Fibroblast of gingiva (primary cell): Measurements from ENCODE around the gene SBF1.

Experiments used
- DNase-seq: peaks from one replicate; pipeline ENCODE4 v3.0.0-alpha.2; 2011; ENCODE audit warnings: low read depth

The SBF1 gene

DNA sequence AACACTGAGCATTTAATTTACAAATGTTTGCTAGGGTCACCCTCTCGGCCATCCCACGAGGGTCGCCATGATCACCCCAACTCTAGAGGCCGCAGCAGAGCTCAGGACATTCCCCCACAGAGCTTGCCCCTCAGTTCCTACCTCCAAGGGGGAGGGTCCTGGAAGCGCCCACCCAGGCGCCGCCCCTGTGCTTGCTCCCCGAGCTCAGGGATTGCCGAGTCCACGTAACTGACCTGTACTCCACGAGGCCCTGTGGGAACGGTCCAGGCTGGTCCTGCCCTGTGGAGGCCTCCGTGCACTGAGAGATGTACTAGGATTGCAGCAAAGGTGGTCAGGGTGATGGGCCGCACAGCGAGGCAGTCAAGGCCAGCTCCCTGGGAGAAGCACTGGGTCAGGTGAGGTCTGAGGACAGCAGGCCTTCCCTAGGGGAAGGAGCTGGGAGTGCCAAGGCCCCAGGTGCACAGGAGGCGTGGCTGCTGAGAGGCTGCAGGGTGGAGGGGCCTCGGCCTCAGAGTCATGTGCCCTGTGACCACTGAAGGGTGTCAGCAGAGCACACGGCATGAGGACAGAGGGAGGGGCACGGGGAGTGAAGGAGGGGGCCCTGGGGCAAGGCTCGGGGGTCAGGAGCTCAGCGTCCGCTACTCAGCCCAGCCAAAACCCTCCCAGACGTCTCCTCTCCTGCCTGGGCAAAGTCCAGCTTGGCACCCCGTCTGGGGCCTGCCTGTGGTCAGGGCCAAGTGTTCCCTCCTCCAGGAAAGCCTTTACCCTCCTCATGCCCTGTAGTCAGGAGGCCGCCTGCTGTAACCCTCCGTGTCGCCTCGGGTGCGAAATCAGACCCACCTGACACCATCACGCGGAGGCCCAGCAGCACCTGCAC, 9.4 kb upstream of the SBF1 start:
- no peak for DNase-seq

DNA sequence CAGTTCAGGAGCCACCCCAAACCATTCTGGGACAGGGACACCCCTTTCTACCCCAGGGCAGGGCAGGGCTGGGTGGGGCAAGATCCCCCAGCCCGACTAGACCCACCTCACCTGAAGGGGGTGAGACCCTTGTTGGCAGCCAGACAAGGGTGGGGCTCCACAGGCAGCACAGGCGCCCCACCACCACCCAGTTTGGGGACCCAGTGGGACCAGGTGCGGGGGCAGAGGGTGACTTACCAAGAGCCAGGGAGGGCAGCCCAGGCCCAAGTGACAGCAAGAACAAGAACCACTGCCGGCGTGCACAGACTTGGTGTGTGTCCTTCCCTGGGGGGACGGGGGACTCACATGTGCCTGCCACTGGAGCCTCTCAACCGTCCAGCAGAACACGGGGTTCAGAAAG, 8.7 kb upstream of the SBF1 start:
- DNase-seq = no peak

GRCh38 chr22:50483106-50483505, 8.3 kb upstream of the SBF1 start:
- no peak for DNase-seq

DNA sequence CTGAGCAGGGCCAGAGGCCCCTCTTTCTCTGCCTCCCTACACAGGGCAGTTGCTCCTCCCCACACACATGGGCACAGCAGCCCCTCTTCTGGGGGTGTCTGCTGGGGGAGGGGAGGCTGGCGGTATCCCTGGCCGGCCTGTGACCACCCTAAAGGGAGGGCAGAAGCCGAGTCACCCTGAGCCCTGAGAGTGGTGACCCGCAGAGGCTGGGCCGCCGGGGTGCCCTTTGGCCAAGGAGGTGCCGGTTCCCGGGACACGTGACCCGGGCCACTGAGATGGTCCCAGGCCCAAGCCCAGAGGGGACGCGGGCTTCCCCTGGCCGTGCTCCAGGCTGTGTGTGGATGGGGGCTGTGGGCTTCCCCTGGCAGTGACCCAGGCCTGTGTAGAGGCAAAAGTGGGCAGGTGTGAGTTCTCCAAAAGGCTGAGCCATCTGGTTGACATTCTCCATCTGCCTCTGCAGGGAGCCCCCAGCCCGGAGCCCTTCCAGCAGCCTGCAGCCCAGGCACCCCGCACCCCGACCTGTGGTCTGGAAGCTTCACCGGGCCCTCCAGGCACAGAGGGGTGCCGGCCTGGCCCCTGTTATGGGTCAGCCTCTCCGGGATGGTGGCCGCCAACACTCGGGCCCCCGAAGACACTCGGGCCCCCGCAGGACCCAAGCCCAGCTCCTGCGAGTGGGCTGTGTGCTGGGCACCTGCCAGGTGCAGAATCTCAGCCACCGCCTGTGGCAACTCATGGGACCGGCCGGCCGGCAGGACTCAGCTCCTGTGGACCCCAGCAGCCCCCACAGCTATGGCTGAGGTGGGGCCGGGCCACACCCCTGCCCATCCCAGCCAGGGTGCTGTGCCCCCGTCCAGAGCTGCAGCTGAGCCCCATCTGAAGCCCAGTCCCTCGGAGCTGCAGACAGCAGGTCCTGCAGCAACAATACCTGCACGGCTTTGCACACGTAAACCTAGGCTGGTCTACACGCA, 7.6 kb upstream of the SBF1 start:
- no peak for DNase-seq

DNA sequence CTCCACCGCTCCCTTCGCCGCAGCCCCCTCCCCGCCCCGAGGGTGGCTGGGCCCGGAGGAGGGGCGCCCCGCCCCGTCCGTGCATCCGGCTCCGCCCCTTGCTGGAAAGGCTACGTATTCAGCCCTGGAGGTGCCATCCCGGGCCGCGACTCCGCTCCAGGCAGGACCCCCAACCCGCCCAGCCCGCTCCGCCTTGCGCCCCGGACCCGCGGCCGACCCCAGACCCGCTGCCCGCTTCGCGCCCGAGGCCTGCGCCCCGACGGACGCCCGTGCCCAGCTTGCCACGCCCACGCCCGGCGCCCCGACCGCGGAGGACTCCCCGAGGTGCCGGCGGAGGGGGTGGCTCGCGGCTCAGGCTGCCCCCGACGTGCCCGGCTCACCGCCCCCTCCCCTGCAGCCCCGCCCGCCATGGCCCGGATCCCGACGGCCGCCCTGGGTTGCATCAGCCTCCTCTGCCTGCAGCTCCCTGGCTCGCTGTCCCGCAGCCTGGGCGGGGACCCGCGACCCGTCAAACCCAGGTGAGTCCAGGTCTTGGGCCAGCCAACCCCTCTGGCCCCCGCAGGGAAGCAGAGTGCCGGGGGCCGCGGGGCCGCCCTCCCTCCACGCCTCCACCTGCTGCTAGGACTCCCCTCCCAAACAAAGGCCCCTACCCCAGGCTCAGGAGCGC, 6.7 kb upstream of the SBF1 start, which contains the start of gene ADM2:
TSS of gene ADM2 (plus strand) at position 104 of the 667 bp plus-strand sequence. CDS start at position 409, 305 bp downstream.
- peak; percentile 24 for DNase-seq

GRCh38 chr22:50481045-50481439, 6.2 kb upstream of the SBF1 start:
- DNase-seq = no peak

DNA sequence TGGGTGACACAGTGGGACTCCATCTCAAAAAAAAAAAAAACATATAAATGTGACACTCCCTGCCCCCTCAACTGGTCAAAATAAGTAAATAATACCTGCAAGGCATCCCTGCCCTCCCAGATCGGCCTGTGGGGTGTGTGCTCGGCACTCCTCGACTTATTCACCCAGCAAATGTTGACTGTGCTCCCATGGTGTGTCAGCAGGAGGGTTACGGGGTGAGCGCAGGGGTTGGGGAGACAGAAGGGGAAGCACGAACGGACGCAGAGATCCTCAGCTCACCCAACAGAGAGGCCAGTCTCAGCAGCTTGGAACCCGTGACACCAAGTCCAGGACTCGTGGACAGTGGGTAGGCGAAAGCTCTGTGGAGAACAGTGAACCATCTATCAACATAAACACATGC, 4.9 kb upstream of the SBF1 start:
- DNase-seq = no peak

DNA sequence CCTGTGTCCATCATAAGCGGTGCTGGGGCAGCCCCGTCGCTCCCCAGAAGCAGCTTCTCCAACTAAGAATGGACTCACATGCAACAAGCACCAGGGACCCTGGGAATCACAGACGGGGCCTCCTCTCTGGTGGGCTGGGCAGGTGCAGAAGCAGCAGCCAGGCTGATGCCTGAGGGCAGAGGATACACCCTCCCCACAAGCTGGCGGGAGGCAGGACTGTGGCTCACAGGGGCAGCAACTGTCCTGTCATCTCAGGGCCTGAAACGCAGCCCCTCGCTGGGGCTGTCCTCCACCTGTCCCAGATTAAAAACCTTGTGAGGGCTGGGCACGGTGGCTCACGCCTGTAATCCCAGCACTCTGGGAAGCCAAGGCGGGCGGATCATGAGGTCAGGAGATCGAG, 3.1 kb upstream of the SBF1 start:
- DNase-seq = no peak

DNA sequence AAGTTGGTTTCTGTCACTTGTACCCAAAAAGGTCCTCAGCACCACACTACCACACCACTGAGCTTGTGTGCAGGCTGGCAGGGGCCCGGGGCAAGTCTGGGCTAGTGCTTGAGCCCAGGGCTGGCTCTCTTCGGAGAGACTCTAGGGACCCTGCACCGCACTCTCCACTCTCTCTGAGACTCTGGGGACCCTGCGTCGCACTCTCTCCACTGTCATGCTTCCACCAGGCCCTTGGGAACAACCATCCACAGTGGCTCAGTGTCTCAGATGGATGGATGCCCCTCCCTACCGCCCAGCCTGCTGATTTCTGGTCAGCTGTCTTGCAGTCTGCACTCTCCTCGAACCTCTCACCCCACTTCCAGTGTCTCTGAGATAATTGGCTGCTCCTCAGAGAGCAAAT, 2.0 kb upstream of the SBF1 start:
- no peak for DNase-seq

DNA sequence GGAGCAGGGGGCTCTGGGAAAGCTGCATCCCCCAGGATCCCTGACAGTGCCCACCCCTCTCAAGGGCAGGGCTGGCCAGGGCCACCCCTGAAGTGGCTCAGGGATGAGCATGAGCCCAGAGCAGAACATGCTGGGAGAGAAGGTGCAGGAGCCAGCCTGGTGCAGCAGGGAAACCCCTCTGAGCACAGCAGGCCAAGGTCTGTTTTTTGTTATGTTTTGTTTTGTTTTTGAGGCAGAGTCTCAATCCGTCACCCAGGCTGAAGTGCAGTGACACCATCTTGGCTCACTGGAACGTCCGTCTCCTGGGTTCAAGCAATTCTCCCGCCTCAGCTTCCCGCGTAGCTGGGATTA, 792 bp upstream of the SBF1 start:
- DNase-seq = no peak

DNA sequence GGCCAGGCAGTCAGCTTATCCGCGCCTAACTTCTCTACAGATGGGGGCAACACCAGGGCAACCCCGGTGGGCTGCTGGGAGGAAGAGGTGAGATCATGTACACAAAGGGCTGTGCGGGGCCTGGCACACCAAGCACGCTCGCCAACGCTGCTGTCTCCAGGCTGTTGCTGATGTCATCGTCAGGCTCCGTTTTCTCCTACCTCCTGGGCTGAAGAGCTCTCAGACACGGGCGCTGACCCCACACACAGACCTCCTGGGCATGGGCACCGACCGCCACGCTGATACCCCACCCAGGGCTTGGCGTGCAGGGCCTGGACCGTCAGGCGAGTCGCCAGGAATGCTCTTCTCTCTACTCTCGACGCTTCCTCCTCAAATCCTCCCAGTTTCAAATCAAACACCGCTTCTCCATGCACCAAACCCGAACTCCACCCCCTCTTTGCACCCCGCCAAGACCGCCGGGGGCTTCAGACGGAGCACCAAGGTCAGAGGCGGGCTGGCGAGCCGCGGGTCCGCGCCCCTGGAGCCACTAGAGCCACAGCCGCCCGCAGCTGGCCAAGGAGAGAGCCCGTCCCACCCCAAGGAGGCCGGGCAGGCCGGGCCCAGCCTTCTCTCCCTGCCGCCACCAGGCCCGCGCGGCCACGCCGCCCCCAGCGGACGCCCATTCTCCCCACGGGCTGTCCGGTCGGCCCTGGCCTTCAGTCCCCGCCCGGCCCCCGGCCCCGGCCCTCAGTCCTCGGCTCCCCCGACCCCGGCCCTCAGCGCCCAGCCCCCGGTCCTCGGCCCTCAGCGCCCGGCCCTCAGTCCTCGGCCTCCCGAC, 772 bp downstream of the SBF1 start:
- DNase-seq = peak; percentile 56

- DNase-seq = no peak
Measured at GRCh38 chr22:50473088-50473487, 1.7 kb downstream of the SBF1 start.

- DNase-seq = no peak
Measured at GRCh38 chr22:50471962-50472361, 2.9 kb downstream of the SBF1 start.

DNA sequence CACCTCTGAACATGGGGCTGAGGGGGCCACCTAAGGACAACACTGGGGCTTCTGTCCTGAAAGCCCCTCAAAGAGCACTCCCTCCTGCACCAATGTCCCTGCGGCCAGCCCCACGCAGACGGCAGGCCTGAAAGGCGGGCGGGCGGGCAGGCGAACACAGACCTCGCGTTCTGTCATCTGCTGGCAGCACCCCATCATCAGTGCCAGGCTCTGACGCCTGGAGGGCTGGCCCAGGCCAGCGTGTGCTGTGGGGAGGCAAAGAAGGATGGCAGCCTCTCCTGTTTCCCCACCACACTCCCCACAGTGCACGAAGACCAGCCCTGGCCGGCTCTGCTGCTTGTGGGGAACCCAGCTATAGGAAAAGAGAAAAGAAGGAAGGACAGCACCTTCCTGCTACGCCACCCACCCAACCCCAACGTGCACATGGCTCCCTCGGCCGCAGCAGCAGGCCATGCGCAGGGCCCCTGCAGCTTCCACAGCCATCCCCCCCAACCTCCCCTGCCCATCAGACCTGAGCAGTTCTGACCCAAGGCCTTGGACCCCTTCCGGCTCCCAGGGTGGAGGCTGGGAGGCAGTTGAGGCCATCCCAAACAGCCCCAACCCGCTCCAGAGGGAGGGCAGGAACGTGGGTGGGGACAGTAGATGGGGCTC, 3.5 kb downstream of the SBF1 start:
- no peak for DNase-seq

GRCh38 chr22:50470491-50470890, 4.3 kb downstream of the SBF1 start:
- DNase-seq = no peak

DNA sequence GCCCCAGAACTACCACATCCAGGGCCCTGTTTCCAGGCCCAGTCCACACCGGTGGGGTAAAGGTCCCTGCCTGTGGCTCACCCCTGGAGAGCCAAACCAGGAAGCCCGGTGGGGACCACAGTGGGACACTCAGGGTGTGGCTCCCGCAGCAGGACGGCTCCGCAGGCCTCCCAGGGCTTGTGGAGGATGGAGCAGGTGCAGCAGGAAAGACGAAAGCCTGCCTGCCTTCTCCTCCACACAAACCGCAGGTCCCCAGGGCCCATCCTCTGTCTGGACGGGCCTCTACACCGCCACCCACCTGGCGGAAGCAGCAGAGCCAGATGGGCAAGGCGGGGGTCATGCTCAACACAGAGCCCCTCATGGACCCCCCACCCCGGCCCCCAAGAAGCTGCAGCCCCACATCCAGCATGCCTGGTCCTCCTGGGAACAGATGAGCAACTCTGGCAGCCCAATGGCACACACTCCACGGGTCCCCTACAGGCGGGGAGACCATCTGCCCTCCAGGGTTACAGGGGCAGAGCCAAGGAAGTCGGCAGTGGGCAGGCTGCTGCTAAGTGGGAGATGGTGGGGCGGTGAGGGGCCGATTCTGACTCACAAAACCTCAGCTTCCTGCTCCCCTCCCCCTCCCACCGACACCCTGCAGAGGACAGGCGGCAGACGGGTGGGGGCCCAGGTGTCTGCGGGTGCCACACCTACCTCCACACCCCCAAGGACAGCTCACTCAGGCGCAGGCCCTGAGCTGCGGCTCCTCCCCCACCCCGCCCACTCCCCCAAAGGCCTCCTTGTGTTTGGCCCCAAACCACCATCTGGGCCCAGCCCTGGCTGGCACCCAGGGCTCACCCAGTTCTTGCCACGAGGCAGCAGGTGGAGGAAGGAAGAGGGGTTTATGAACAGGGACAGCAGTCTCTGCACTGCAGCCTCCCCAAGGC, 5.2 kb downstream of the SBF1 start:
- no peak for DNase-seq

GRCh38 chr22:50468626-50469025, 6.2 kb downstream of the SBF1 start:
- DNase-seq = no peak

- DNase-seq = no peak
Measured at GRCh38 chr22:50467773-50468440, 6.9 kb downstream of the SBF1 start.

GRCh38 chr22:50467341-50467740, 7.5 kb downstream of the SBF1 start:
- no peak for DNase-seq
